NCI-H526 (cell line): ENCODE results near the gene FRZB.

Experiments used
- DNase-seq, 2 experiments: peaks; one replicate each; lab custom pipeline; 2025; lab: John Stamatoyannopoulos, UW

FRZB gene

GRCh38 chr2:182784777-182785176 lies 81.7 kb downstream of the FRZB start:
- DNase-seq = peak in 1 of 2 experiments; percentile 38

DNA sequence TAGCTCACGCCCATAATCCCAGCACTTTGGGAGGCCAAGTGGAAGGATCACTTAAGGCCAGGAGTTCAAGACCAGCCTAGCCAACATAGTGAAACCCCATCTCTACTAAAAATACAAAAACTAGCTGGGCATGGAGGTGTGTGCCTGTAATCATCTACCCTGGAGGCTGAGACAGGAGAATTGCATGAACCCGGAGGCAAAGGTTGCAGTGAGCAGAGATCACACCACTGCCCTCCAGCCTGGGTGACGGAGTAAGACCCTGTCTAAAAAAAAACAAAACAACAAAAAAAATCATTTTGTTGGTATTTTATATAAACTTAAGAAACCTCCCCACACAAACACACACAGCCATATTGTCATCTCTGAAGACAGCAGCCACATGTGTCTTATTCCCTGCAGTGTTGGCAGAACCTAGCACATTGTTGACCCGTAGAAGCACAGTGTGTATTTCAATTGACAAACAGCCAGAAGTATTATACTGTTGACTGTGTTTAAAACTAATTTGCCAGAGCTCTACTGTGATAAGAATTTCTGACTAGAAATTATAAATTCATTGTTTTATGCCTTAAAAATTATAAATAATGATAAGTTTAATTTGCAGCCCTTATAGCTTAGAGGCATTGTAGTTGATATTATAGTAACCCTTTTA lies 82.3 kb downstream of the FRZB start:
- DNase-seq = no peak
